Stomach (tissue), 4 donors: ENCODE results near the gene TTLL4.

Experiments used
- POLR2A ChIP-seq, 4 donors: fragments of 450-650 bp; IDR thresholded peaks; one replicate each; pipeline ENCODE4 v1.6.1; 2016; ENCODE audit warnings: antibody characterized with exemption in 4 of 4, control low read depth in 2 of 4, mild to moderate bottlenecking in 1 of 4, moderate library complexity in 1 of 4
- TF ChIP-seq, protein P1 (sequence below), 7 experiments: fragments of 450-650 bp in 4 of 7; fragments of 200-600 bp in 3 of 7; sonication (generic) in 3 of 7; IDR thresholded peaks; one replicate each; pipeline ENCODE4 v1.5.1; 2016 to 2019; ENCODE audit warnings: antibody characterized with exemption in 7 of 7, control low read depth in 2 of 7, mild to moderate bottlenecking in 1 of 7

DNA sequence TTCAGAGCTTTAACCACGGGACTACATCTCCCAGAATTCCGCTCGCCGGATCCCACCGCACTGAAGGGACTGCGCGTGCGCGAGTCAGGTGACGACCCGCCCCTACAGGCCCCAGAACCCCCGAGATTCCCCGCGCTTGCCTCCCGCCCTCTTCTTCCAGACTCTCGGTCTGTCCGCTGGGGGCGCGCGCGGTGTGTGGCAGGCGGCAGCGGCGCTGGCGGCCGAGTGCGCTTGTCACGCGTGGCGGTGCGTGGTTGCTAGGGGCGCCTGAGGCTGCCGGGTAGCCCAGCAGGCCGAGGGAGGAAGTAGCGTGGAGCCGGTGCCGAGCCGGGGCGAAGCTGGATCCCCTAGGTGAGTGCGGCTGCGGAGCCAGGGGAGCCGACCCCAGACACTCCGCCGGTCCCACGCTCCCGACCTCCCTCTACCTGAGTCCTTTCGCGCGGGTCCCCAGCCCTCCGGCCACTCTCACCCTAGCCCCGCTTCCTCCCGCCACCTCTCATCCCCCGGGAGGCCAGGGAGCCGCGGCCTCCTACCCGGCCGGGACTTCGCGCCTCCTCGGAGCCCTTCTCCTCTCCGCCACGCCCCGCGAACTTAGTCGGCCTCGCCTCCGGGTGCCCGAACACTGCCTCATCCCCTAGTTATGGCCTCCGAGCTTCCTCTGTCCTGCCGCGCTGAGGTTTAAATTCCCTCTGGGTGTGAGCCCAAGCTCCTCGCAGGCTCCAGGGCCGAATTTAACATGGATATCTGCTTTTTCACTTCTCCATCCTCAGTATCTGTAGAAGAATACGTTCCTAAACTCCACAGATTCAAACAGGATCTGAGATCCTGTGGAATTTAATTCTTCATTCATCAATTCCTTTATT lies at the start of gene TTLL4:
- TF ChIP-seq, protein P1, sequence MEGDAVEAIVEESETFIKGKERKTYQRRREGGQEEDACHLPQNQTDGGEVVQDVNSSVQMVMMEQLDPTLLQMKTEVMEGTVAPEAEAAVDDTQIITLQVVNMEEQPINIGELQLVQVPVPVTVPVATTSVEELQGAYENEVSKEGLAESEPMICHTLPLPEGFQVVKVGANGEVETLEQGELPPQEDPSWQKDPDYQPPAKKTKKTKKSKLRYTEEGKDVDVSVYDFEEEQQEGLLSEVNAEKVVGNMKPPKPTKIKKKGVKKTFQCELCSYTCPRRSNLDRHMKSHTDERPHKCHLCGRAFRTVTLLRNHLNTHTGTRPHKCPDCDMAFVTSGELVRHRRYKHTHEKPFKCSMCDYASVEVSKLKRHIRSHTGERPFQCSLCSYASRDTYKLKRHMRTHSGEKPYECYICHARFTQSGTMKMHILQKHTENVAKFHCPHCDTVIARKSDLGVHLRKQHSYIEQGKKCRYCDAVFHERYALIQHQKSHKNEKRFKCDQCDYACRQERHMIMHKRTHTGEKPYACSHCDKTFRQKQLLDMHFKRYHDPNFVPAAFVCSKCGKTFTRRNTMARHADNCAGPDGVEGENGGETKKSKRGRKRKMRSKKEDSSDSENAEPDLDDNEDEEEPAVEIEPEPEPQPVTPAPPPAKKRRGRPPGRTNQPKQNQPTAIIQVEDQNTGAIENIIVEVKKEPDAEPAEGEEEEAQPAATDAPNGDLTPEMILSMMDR (IDR thresholded peaks at IDR 0.05), result peak in 5 of 7 experiments; percentile 76 to 93 (median 88)
- peak in 1 of 4 donors; percentile 19 for TF ChIP-seq POLR2A (IDR thresholded peaks at IDR 0.05)
